ENCODE measurements around the gene DYNC1LI2. TPM values are rescaled to one million over a fixed set of nuclear protein-coding genes. Genes with fewer than 3 reads are reported as not detected.

Gene DYNC1LI2
- total and polyA plus RNA-seq, 9 of the 15 experiments (the other 6 are each of a cell fraction or from before 2014, with no cell fraction given): 5.1 to 48.9 (median 38.2) TPM

DNA sequence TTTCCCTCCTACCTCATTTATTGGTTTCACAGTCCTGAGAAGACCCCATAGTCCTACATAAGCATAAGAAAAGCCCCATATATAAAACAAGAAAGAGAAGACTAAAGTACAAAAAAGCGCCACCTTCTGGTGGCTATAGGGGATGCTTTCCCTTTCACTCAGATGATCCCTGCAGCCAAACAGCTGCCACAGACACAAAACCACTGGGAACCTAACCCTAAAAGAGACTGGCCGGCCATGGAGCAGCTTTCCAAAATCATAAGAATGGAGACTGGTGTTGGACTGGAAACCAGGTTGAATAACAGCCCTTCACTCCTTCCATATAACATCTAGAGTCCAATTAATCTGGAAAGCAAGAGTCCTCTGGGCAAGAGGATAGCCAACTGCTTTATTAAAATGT, 11.4 kb downstream of the DYNC1LI2 start (continued):
- TF ChIP-seq MEF2A (IDR thresholded peaks at IDR 0.05; ENCODE audit: control insufficient read depth, low read depth, low read length) (no peak), ZNF140 (CRISPR knock-in tag; IDR thresholded peaks at IDR 0.05) (no peak), MAZ (CRISPR knock-in tag; conservative IDR thresholded peaks at IDR 0.05 in 1 of 2, IDR thresholded peaks at IDR 0.05 in 1 of 2) (0 out of 4 replicates have a peak, but pooled peaks of 1 of the 2 experiments have one; percentile 31), MCM2 (IDR thresholded peaks at IDR 0.05; ENCODE audit: low read depth) (no peak)
- TF ChIP-seq, protein P1, sequence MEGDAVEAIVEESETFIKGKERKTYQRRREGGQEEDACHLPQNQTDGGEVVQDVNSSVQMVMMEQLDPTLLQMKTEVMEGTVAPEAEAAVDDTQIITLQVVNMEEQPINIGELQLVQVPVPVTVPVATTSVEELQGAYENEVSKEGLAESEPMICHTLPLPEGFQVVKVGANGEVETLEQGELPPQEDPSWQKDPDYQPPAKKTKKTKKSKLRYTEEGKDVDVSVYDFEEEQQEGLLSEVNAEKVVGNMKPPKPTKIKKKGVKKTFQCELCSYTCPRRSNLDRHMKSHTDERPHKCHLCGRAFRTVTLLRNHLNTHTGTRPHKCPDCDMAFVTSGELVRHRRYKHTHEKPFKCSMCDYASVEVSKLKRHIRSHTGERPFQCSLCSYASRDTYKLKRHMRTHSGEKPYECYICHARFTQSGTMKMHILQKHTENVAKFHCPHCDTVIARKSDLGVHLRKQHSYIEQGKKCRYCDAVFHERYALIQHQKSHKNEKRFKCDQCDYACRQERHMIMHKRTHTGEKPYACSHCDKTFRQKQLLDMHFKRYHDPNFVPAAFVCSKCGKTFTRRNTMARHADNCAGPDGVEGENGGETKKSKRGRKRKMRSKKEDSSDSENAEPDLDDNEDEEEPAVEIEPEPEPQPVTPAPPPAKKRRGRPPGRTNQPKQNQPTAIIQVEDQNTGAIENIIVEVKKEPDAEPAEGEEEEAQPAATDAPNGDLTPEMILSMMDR (IDR thresholded peaks at IDR 0.05 in 2 of 3, conservative IDR thresholded peaks at IDR 0.05 in 1 of 3; ENCODE audit: insufficient read depth in 2 of 3, low read depth in 1 of 3, low read length in 3 of 3): peak; percentile 59 to 72 (median 67); a peak in 5 of 6 replicates

DNA sequence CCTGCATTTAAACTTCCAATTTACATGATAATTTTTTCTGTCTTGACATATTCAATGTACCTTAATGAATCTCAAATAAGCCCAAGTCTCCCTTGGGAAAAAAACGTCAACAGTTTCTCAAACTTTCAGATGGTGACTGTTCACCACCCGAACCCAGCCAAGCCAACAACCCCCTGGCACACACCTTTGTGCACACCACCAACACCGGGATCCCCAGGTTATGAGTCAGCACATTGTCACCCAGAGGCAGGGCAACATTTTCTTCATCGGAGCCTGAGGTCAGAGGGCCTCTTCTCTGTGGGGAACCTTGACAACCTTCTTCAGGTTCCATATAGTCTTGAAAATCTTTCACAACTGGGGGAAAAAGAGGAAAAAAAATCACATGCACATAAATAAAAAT, 15.5 kb downstream of the DYNC1LI2 start:
- Histone ChIP-seq H3K27me3 (ENCODE audit: control insufficient read depth in 2 of 2, insufficient read depth in 2 of 2, low read length in 2 of 2) (no peaks in the 10 kb centered on the region), H2AFZ (ENCODE audit: low read depth, low read length) (no peak overlapping the region), H3K4me1 (replicated peaks in 1 of 2; ENCODE audit: control insufficient read depth in 2 of 2, insufficient read depth in 2 of 2, low read length in 2 of 2) (peaks cover 6 to 9% of the 10 kb centered on the region in 2 experiments; a peak in 4 of 5 replicates), H3K27ac (ENCODE audit: extremely low read depth, low read depth, low read length) (no peak overlapping the region), H3K9ac (ENCODE audit: insufficient read depth in 1 of 2, low read depth in 2 of 2, low read length in 2 of 2) (no peak overlapping the region), H3K9me3 (replicated peaks; ENCODE audit: control insufficient read depth, insufficient read depth, low read depth, low read length) (no peaks in the 10 kb centered on the region), H3K4me3 (no peak overlapping the region), H3K4me2 (ENCODE audit: insufficient read depth, low read length) (no peak overlapping the region), H3K9me1 (ENCODE audit: control insufficient read depth, insufficient read depth, low read length) (no peaks in the 10 kb centered on the region), H3K36me3 (ENCODE audit: control insufficient read depth, insufficient read depth, low read length) (peaks cover 95% of the 10 kb centered on the region), H3K79me2 (ENCODE audit: control insufficient read depth, insufficient read depth, low read length) (peaks cover 27% of the 10 kb centered on the region), H4K20me1 (replicated peaks; ENCODE audit: control insufficient read depth, insufficient read depth, low read length) (no peaks in the 10 kb centered on the region; the same call in 1 of the 2 replicates)
- in situ Hi-C loops (cut with MboI): no loop called here
- no peak for ATAC-seq
- DNase-seq (ENCODE audit: extremely low read depth in 1 of 4, low spot score in 3 of 4): no peak
- 83% methylated on average over 4 of the region's 4 CpGs for WGBS (ENCODE audit: insufficient coverage, low coverage, missing lambda C conversion rate)
- BruUV-seq (replicated peaks): no TSS peak
- intact Hi-C loops (cut with micrococcal nuclease): no loop called here
- FAIRE-seq: no peak
- POLR2A ChIA-PET: interaction anchor here (0.7 to 0.8 kb wide), 2 partner anchors 26 to 84 kb away, joined by 3 to 4 read pairs; no protein-coding TSS in a partner anchor
- CTCF ChIA-PET (ENCODE audit: low intra/inter-chr PET ratio): no interaction called here
- TF ChIP-seq CBX1 (IDR thresholded peaks at IDR 0.05; ENCODE audit: low read depth) (no peak), AFF4 (CRISPR knock-in tag; IDR thresholded peaks at IDR 0.05) (no peak), SAFB (IDR thresholded peaks at IDR 0.05; ENCODE audit: borderline replicate concordance, low read depth, low read length) (no peak), GATA2 (CRISPR knock-in tag; IDR thresholded peaks at IDR 0.05) (no peak), KDM4B (IDR thresholded peaks at IDR 0.05; ENCODE audit: borderline replicate concordance in 2 of 2, low read depth in 1 of 2) (no peak), NUFIP1 (IDR thresholded peaks at IDR 0.05; ENCODE audit: partially characterized antibody) (no peak), ZNF398 (CRISPR knock-in tag; IDR thresholded peaks at IDR 0.05) (no peak)

All from K562 (cell line).